Stimulated activated CD8-positive, alpha-beta memory T cell treated with anti-CD3 and anti-CD28 coated beads, Interleukin-12 subunit alpha, Interleukin-12 subunit beta, amount 100 ng/mL, for 24 hours (primary cell): Measurements from ENCODE around the gene ZNF614.
A peak's percentile ranks its signal among the peaks of the same experiment; 100 is the strongest.
"Not testable (repeated sequence)": the region's sequence is repeated elsewhere in the genome, so short reads cannot be mapped to it uniquely, and the experiment has no call there.

Experiments used
- DNase-seq: peaks from one replicate; pipeline ENCODE4 v3.0.0-alpha.2; 2020; ENCODE audit errors: extremely low read depth

The ZNF614 gene

GRCh38 chr19:52028027-52028779 lies at the start of gene ZNF614:
ZNF614 (minus strand) TSS chr19:52028379; CDS start chr19:52025745, 2,634 bp downstream.
- peak; percentile 60 for DNase-seq

DNA sequence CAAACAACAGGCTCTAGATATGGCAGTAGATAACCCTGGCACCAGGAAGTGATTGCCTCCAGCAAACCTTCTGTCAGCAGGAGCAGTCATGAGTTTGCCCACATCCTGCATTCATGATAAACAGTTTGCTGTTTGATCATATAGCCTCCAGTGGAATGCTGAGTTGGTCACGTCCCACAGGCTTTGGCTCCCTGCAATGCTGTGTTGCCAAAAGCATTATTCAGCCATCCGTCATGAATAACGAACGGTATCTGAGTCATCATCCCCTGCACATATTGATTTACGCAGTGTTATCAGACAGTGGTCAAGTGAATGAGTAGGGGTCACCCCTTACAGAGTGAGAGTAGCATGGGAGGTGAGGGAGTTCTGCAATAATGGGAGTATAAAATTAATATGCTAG lies 42.3 kb upstream of the ZNF614 start:
- DNase-seq, result no peak

DNA sequence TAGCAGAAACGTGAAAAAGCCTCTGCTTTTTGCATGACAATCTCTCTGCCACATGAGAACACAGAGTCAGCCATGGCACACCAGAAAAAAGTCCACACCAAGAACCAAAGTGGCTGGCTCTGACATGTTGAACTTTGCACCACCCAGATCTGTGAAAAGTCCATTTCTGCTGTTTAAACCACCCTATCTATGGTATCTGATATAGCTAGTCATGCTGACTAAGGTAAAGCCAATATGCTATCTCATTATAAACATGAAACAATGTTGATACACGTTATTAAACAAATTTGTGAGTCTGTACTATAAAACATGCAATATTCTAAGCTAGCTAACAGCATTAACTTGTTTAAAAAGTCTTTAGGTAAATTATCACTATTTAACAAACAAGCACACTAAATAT lies 41.5 kb upstream of the ZNF614 start:
- no peak for DNase-seq

DNA sequence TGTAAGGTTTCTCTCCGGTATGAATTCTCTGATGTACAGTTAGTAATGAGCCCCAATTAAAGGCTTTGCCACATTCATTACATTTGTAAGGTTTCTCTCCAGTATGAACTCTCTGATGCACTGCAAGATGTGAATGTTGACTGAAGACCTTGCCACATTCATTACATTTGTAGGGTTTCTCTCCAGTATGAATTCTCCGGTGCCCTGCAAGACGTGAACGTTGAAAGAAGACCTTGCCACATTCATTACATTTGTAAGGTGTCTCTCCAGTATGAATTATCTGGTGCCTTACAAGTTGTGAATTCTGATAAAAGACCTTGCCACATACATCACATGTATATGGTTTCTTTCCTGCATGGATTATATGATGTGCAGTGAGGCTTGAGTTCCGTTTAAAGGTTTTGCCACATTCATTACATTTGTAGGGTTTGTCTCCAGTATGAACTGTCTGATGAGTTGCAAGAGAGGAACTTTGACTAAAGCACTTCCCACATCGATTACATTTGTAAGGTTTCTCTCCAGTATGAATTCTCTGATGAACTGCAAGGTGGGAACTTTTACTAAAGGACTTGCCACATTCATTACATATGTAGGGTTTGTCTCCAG lies 38.2 kb upstream of the ZNF614 start:
- no peak for DNase-seq

DNA sequence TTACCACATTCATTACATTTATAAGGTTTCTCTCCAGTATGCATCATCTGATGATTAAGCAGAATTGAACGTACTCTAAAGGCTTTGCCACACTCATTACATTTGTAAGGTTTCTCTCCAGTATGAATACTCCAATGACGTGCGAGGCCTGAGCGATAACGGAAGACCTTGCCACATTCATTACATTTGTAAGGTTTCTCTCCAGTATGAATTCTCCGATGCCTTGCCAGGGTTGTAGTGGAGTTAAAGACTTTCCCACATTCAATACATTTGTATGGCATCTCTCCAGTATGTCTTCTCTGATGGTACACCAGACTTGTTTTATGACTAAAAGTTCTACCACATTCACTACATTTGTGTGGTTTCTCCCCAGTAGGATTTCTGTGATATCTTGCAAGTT lies 37.2 kb upstream of the ZNF614 start:
- DNase-seq, result no peak

- DNase-seq, result not testable (repeated sequence)
These were observed 28.3 kb upstream of the ZNF614 start for GRCh38 chr19:52056480-52056879.

- not testable (repeated sequence) for DNase-seq
These were observed 23.6 kb upstream of the ZNF614 start for GRCh38 chr19:52051736-52052135.

GRCh38 chr19:52048555-52049501 lies 20.6 kb upstream of the ZNF614 start, which contains the start of gene ZNF432:
ZNF432 (minus strand) TSS chr19:52048838; CDS start chr19:52046868, 1,970 bp downstream.
- DNase-seq, result peak; percentile 61

DNA sequence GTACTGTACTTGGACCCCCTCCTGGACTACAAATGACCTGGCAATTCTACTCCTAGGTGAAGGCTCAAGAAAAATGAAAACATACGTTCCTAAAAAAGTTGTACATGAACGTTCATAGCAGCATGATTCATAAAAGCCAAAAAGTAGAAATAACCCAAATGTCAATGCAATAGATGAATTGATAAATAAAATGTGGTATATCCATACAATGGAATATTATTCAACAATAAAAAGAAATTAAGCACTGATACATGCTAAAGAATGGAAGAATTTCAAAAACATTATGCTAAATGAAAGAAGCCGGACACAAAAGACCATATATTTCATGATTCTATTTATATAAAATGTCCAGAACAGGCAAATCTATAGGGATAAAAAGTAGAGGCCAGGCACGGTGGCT lies 11.0 kb upstream of the ZNF614 start:
- no peak for DNase-seq

- no peak for DNase-seq
These were observed 6.0 kb upstream of the ZNF614 start for GRCh38 chr19:52034051-52034728.

DNA sequence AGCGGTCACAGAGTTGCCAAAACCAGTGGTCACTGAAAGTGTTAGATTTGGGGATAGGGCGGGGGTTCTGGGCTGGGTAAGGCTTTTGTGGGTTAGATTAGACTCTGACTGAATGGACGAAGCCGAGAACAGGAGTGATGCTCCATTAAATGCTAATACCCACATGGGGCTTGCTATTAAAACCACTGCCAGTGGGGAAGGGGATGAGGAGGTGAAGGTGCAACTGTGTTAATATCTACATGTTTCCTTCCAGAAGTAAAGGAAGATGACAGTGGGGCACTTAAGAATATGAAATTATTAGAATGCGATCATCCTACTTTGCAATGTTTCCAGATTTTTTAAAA lies 573 bp upstream of the ZNF614 start:
- no peak for DNase-seq

GRCh38 chr19:52026255-52026990 lies 1.8 kb downstream of the ZNF614 start:
- DNase-seq, result not testable (repeated sequence)

GRCh38 chr19:52024478-52024877 lies 3.7 kb downstream of the ZNF614 start:
- DNase-seq, result not testable (repeated sequence)

DNA sequence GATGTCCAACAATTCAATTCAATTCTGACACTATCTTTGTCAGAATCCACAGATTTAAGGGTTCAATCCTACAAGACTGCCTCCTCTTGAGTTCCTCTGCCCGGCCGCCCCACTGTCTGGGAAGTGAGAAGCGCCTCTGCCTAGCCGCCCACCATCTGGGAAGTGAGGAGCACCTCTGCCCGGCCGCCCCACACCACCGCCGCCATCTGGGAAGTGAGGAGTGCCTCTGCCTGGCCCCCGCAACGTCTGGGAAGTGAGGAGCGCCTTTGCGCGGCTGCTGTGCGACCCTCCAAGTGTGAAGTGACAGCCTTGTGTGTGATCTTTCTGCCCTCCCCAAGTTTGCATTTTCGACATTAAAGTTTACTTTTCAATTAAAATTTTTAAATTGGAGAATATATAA lies 6.0 kb downstream of the ZNF614 start:
- no peak for DNase-seq

GRCh38 chr19:52020506-52020905 lies 7.7 kb downstream of the ZNF614 start:
- DNase-seq, result no peak

- no peak for DNase-seq
These were observed 17.5 kb downstream of the ZNF614 start for GRCh38 chr19:52010674-52011073.

DNA sequence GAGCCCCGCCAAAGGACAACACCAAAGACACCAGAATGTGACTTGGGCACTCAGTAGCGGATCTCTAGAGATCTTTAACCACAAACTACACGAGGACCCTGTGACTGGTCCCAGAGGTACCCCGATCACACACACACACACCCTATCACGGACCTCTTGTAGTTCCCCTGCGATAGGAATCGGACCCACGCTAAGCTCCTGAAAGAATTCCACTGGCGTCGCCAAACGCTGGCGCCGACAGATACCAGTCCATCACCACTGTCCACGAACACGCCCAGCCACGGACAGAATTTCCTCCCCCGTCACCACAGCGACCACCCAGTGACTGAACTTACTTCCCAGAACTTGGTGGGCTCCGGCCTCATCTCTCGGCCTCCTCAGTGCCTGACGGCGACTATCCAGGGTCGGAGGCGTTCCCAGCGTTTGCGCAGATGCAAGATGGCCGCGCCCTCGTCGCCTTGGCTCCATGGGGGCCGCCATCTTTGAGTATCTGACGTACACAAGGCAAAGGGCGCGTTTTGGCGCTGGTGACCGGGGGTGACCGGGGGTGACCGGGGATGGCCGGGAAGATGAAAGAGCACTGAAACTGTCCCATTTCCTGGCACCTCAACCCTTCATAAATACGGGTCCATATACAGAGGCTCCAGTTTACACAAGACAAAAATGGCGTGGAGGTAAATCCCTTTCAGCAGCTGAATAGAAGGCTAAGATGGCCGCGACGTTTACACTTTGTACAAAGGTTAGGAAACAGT lies 20.2 kb downstream of the ZNF614 start, which contains the start of gene ZNF615:
ZNF615 (minus strand) TSS at position 406 of the 752 bp plus-strand sequence. CDS start 4,500 bp downstream, outside the sequence.
- DNase-seq, result peak; percentile 67

DNA sequence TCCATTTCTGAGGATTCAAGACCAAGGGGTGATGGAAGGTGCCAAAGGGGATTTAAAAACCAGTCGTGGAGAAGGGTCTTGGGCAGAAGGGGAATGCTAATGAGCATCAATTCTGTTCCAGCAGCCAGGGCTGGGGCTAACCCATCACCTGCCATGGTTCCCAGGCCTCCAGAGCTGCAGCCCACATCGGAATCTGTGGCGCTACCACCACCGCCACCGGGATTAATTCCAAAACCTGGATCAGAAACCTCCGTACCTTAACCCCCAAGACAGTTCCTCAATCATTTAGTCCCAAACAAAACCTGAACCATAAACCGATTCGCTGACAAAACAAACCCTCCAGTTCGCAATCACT lies 20.8 kb downstream of the ZNF614 start:
- DNase-seq, result no peak

DNA sequence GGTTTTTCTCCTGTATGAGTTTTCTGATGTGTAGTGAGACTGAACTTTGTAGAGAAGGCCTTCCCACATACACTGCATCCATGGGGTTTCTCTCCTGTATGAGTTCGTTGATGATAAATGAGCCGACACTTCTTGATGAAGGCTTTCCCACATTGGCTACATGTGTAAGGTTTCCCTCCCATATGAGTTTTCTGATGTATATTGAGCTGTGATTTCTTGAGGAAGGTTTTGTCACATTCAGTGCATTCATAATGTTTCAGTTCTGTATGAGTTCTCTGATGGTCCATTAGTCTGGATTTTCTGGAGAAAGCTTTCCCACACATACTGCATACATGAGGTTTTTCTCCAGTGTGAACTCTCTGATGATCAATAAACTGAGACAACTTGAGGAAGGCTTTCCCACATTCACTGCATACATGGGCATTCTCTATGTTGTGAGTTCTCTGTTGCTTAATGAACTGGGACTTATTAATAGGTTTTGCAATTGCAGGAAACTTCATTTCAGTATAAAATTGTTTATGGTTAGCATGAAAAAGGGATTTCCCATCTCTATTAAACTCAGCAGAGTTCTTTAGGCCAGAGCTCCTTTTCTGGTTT lies 34.0 kb downstream of the ZNF614 start:
- DNase-seq, result no peak

- no peak for DNase-seq
These were observed 34.8 kb downstream of the ZNF614 start for GRCh38 chr19:51993422-51993821.
